ENCODE data around the gene SLC35F6.

DNA sequence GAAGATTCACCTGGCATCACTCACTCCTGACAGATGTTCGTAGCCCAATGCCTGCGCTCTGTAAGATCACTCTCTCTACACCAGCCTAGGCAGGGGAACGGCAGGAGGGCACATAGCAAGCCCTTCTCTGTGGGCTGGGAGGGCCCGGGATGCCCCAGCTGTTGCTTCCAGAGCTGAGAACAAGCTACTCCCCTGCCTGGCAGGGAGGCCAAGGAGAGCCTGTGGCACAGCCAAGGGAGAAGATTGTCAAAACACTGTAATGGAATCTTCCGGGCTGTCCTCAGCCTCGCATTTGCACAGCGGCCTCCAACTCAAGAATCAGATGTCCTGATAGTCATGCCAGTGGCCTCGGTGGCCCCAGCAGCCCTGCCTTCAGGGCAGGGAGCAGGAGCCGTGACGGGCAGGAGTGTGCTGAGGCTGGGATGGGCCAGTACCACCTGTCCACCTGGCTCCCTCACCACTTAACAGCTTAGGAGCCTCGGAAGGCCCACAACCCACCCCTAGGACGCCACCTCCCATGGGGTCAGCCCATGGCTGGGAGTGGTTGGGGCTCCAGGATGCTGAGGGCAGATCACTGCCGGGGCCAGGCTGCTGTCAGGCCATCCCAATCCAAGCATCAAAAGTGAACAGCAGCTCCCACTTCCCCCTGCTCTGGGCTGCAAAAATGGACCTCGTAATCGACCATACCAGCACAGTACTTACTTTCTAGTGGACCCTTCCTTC, 21.9 kb upstream of the SLC35F6 start:
- TF ChIP-seq, protein P1, sequence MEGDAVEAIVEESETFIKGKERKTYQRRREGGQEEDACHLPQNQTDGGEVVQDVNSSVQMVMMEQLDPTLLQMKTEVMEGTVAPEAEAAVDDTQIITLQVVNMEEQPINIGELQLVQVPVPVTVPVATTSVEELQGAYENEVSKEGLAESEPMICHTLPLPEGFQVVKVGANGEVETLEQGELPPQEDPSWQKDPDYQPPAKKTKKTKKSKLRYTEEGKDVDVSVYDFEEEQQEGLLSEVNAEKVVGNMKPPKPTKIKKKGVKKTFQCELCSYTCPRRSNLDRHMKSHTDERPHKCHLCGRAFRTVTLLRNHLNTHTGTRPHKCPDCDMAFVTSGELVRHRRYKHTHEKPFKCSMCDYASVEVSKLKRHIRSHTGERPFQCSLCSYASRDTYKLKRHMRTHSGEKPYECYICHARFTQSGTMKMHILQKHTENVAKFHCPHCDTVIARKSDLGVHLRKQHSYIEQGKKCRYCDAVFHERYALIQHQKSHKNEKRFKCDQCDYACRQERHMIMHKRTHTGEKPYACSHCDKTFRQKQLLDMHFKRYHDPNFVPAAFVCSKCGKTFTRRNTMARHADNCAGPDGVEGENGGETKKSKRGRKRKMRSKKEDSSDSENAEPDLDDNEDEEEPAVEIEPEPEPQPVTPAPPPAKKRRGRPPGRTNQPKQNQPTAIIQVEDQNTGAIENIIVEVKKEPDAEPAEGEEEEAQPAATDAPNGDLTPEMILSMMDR (IDR thresholded peaks at IDR 0.05): no peak
- no peak for TF ChIP-seq EP300 (IDR thresholded peaks at IDR 0.05)
- TF ChIP-seq POLR2AphosphoS5 (IDR thresholded peaks at IDR 0.05): no peak
